IPS-18c (cell line): ENCODE measurements around the gene COG3.

Experiments
- H3K4me3 ChIP-seq: 2 replicates; pipeline ENCODE4 v1.7.0; 2013; ENCODE audit warnings: low read depth, mild to moderate bottlenecking, low read length, moderate library complexity; ENCODE audit not compliant: insufficient read depth
- H3K9me3 ChIP-seq: one replicate; pipeline ENCODE4 v1.6.1; 2013; ENCODE audit warnings: mild to moderate bottlenecking, low read length, moderate library complexity; ENCODE audit not compliant: control insufficient read depth, insufficient read depth

Gene COG3

DNA sequence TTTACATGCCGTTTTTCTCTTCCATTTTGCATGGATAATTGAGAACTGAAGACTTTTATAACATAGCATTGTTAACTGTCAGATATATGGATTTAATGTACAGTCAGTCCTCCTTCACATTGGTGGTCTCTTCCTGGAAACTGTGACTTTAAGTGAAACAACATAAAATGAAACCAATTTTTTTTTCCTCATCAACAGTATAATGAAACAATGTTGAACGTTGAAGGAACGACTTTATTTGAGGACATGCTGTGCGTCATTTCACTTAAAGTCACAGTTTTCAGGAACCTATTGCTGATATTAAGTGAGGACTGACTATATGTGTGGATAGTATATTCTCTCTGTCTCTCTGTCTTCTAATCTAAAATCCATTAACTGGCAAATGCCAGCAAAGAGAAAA lies 54.8 kb downstream of the COG3 start:
- Histone ChIP-seq H3K4me3 (no peak overlapping the region), H3K9me3 (no peaks in the 10 kb centered on the region)

DNA sequence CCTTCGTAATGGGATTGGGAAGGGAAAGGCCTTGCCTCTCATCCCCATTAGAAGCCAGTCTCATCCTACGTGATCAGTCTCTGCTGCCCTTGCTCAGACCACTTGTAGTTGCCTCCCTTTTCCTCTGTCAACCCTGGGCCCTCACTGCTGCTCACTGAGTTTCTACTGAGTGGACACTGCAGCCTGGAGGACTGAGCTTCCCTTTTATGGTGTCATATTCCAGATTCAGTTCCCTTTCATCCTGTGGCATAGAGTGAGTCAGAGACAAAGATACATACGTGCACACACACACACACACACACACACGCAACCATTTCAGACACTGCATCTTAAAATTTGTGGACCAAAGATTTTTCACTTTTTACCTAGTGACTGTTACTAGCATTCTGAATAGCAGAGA lies 56.6 kb downstream of the COG3 start:
- H3K9me3 ChIP-seq = no peaks in the 10 kb centered on the region
- H3K4me3 ChIP-seq = no peak overlapping the region

DNA sequence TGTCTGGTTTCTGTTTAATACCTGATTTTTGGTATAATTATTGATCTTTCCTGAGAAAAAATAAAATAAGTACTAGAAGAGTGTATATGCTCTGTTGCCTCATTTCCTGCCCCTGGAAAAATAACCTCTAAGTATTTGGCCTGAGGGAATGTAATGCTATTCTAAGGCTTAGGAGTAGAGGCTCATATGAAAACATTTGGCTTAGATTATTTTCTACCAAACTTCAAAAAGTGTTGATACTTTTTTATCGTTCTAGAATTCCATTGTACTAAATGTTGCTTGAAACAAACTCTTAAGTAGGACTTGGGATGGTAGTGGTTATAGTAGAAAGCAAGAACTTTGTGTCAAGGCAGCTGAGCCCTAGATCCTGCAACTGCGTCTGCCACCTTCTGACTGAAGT lies 57.8 kb downstream of the COG3 start:
- Histone ChIP-seq H3K4me3 (no peak overlapping the region), H3K9me3 (no peaks in the 10 kb centered on the region)

DNA sequence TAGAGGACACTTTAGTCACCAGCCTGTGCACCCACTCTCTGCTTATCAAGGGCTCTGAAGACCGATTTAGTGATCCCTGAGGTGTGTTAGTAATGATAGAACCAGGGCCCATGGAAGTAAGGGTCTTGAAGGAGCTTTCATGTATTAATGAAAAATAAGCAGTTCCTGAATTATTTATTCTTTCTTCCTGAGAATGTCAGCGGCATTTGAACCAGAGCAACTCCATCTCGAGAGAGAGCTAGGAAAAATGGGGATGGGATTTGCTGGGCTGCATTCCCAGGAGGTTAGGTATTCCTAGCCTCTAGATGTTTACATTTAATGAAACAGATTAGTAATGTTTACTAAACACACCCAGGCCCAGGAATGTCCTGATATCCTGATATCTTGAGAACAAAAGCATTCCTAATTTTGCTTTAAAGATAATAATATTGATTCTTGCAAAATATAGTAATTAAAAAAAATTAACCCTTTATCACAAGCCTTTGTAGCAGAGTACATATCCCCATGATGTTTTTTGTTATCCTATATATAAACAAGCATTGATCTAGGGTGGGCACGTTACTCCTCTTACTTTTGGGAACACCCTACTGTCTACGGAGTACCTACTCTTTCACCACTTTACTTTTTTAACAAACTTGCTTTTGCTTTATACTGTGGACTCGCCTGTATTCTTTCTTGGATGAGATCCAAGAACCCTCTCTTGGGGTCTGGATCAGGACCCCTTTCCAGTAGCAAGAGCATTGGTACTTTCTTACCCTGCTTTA lies 63.1 kb downstream of the COG3 start:
- H3K4me3 ChIP-seq = no peak overlapping the region
- no peaks in the 10 kb centered on the region for H3K9me3 ChIP-seq

DNA sequence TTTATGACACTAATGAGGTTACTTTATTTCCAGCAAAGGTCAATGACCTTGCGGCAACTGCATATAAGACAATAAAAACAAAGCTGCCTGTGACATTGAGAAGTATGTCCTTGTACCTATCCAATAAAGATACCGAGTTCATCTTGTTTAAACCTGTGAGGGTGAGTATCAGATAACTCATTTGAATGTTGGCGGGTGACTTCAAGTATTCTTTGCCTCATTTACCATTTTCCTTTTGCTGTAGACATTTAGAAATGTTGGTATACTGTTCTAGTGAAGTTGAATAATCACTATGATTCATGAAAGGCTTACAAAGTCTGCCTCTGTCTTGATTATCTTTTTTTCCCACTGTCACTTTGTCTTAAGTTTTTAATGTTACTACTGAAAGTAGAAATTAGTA lies 65.0 kb downstream of the COG3 start:
- H3K9me3 ChIP-seq = no peaks in the 10 kb centered on the region
- no peak overlapping the region for H3K4me3 ChIP-seq

DNA sequence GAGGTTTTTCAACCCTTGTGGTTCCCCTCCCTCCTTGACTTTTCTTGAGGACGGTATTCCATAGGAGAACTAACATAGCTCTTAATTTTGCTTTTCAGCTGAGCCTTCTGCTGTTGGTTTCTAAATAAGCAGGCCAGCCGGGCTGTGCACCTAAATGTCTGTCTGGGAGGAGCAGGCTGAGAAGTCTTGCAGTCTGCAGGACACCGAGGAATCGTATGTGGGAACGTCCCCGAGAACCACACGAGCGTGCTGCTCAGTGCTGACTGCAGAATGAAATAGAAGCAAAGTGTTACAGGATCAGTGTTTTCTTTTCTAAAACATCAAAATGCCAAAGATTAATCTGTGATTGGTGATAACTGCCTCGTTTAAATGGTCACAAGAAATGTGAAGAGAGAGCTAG lies 69.9 kb downstream of the COG3 start:
- no peaks in the 10 kb centered on the region for H3K9me3 ChIP-seq
- no peak overlapping the region for H3K4me3 ChIP-seq

DNA sequence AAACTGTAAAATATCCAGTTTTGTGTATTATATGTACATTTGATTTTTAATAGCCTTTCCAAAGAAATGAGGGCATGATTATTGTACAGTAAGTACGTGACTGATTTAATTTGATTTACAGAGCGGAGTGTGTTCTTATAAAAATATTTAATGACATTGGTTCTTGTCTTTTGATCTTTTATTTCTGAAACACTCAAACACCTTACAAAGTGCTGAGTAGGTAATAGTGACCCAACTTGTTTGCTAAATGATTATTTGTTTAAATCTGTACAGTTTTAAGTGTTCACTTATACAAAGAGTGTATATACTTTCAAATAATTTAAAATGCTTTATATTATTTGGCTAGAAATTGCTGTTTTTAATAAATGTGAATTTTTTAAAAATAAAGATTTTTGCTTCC lies 71.5 kb downstream of the COG3 start:
- H3K9me3 ChIP-seq = no peaks in the 10 kb centered on the region
- no peak overlapping the region for H3K4me3 ChIP-seq

- peaks cover 1% of the 10 kb centered on the region for H3K9me3 ChIP-seq
Measured at GRCh38 chr13:45537516-45537915, 72.8 kb downstream of the COG3 start.

GRCh38 chr13:45538382-45538781 lies 73.6 kb downstream of the COG3 start:
- no peak overlapping the region for H3K4me3 ChIP-seq
- peaks cover 2% of the 10 kb centered on the region for H3K9me3 ChIP-seq

More at GRCh38 chr13:45537516-45537915, 72.8 kb downstream of the COG3 start:
- no peak overlapping the region for H3K4me3 ChIP-seq

DNA sequence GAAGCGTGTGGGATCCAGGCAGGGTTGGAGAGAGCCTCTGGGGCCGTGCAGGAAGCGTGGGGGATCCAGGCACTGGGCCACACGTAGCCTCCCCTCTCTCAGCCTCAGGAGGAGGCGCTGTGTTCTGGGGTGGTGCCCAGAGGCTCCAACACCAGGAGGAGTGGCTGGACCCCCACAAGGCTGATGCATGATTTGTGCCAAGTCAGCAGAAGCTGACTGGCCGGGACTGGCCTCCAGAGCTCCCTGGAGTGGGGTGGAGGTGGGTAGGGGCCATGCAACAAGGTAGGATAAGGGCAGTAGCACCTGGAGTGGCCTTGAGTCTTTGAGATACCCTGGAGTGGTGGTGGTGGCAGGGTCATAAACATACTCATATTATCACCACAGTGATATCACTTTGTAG lies 75.5 kb downstream of the COG3 start:
- H3K4me3 ChIP-seq = no peak overlapping the region

DNA sequence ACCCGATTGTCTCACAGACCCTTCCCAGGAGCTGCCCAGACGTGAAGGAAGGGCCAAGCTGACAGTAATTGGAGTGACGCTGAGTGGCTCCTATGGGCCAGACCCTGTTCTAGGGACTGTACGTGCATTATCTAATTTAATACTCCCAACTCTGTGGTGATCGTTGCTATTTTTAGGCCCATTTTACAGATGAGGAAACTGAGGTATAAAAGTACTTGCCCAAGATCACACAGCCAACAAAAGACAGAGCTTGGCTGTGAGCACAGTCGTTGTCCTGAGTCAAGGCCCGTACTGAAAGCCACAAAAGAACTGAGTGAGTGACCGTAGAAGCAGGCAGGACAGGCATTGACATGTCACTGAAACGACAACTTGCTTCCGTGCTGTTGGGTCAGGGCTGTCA lies 76.1 kb downstream of the COG3 start:
- H3K4me3 ChIP-seq = no peak overlapping the region
- H3K9me3 ChIP-seq = peaks cover 2% of the 10 kb centered on the region

More for the DNA sequence above, 75.5 kb downstream of the COG3 start:
- peaks cover 2% of the 10 kb centered on the region for H3K9me3 ChIP-seq

DNA sequence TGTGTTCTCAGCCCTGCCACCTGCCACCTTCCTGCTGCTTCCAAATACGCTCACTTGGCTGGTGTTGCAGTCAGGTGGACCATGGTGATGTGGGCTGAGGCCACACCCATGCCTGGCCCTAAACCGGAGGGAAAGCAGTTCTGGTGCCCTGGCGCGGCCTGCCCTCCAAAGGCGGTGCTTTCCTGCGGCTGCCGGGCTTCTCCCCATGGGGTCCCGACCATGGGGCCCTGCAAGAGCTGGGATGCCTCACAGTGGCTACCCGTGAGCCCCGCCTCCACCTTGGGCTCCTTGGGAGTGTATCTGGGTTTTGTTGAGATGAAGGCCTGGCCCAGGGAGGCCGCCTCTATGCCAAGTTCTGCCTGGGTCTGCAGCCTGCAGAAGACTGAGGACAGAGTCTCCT lies 77.1 kb downstream of the COG3 start:
- Histone ChIP-seq H3K9me3 (peaks cover 2% of the 10 kb centered on the region), H3K4me3 (no peak overlapping the region)

DNA sequence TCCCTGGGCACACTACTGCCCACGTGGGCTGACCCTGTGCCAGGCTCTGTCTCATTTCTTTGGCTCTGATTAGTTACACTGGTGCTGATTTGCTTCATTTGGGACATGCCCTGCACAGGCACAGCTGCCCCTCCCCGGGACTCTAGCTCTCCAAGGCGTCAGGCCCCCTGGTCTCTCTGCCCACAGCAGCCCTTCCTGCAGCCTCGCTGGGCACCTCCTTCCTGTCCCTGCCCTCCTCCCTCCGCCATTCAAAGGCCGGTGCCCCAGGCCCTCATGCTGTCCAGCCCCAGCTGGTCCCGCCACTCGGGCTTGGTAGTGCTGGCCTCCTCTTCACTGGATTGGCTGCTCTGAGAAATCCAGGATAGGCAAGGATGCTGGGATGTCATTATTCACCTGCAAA lies 77.7 kb downstream of the COG3 start:
- peaks cover 2% of the 10 kb centered on the region for H3K9me3 ChIP-seq
- H3K4me3 ChIP-seq = no peak overlapping the region

GRCh38 chr13:45542878-45543277 lies 78.1 kb downstream of the COG3 start:
- no peak overlapping the region for H3K4me3 ChIP-seq
- H3K9me3 ChIP-seq = peaks cover 2% of the 10 kb centered on the region

- no peak overlapping the region for H3K4me3 ChIP-seq
- peaks cover 2% of the 10 kb centered on the region for H3K9me3 ChIP-seq
Measured at GRCh38 chr13:45544520-45544919, 79.8 kb downstream of the COG3 start.

DNA sequence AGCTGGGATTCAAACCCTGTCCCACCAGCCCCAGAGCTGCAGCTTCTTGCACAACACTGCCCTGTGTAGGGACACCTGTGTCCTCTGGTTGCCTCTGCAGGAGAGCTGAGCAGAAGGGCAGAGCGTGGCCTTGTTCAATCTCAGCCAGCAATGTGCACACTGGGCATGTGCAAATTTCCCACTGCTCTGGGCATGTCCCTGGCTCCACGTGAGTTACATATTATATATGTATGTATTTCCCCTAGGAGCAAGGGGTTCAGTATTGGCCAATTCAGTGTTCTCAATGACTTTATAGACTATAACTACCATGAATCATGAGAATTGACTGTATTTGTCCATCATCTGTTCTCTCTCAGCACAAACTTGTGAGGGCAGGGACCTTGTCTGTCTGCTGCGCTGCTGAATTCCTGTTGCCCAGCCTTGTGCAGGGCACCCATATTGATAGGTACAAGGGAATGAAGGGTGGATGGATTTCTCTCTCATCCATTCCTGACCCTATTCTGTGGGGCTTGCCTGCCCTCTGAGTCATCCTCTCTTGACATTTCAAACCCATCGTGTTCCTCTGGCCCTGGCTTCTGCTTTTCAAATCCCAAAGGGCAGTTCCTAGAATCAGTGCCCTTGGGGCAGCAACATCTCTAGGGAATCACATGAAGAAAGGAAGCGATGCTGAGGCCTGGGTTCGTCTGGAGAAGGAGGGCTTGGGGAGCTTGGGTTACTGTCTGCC lies 81.1 kb downstream of the COG3 start:
- no peak overlapping the region for H3K4me3 ChIP-seq
- peaks cover 2% of the 10 kb centered on the region for H3K9me3 ChIP-seq

DNA sequence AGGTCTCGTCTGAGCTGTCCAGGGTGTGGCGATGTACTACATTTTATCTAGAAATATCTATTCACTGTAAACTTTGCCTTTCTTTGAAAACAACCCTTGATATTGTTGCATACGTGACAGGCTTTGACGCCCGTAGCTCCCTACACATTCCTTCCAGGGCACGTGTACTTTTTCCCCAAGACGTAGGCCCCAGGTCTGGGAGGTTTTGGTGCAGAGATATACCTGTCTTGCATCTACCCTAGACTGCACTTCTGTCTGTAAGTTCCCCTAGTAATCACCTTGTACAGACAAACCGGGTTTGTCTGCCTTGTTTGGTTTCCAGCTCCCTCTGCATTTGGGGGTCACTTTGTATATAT lies 81.6 kb downstream of the COG3 start:
- Histone ChIP-seq H3K4me3 (no peak overlapping the region), H3K9me3 (peaks cover 2% of the 10 kb centered on the region)

- Histone ChIP-seq H3K4me3 (no peak overlapping the region), H3K9me3 (no peaks in the 10 kb centered on the region)
Measured at GRCh38 chr13:45548281-45548680, 83.5 kb downstream of the COG3 start.
